Inflammatory macrophage treated with lipopolysaccharide for 4 hours (primary cell): Measurements from ENCODE around the gene SERPINE3.

Experiments used
- DNase-seq: peaks from one replicate; pipeline ENCODE4 v3.0.0-alpha.2; 2020

The SERPINE3 gene

DNA sequence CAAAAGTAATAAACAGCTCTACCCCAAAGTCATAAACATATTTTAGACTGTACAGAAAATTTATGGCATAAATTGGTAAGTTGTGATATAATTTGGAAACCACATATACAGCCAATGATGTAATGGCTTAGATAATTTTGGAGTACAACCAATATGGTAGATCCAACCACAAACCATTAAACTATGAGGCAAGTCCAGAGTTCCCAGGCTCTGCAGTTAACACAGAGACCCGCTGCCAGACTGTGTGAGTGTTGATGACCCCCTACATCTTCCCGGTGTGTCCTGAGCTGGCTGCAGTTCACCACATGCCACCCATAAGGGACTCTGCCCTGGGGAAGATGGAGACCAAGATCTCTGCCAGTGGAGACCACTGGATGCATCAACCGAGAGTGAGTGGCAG lies 9.9 kb upstream of the SERPINE3 start:
- DNase-seq = peak; percentile 24

DNA sequence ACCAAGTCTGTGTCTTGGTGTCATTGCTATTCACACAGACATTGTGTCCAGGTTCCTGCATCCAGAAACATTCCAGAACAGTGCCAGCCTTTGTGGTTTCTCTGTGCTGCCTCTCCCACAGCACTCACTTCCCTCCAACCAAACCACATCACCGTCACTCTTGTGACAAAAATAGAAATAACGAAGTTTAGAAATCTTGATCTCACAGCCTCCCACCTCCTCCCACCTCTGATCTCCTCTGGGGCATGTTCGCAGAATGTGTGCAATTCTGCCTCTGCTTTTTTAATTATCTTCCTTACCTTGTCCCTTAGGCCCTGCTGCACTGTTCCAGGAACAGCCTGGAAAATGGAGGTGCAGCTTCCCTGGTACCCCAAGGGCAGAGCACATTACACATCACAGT lies 8.7 kb upstream of the SERPINE3 start:
- peak; percentile 84 for DNase-seq

DNA sequence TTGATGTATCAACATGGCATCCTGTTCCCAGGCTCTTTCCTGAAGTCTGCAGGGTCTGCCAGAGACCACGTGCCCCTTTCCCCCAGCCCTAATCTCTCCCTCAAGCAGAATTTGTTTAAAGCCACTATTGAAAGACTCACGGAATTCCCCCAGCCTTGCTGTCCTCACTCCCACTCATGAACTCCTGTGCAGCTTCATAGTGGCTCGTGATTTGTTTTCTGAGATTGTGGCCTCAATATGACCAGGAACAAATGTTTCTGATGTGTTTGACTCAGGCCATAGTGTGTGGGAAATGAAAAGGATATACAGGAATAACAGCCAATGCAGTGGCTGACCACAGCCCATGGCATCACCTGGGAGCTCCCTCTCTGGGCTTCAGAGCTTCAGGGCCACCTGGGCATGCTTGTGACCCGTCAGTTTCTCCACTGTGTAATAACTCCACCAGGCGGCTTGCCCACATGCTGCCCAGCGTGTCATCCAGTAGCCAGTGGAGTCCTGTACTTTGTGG lies 8.1 kb upstream of the SERPINE3 start:
- peak; percentile 73 for DNase-seq

DNA sequence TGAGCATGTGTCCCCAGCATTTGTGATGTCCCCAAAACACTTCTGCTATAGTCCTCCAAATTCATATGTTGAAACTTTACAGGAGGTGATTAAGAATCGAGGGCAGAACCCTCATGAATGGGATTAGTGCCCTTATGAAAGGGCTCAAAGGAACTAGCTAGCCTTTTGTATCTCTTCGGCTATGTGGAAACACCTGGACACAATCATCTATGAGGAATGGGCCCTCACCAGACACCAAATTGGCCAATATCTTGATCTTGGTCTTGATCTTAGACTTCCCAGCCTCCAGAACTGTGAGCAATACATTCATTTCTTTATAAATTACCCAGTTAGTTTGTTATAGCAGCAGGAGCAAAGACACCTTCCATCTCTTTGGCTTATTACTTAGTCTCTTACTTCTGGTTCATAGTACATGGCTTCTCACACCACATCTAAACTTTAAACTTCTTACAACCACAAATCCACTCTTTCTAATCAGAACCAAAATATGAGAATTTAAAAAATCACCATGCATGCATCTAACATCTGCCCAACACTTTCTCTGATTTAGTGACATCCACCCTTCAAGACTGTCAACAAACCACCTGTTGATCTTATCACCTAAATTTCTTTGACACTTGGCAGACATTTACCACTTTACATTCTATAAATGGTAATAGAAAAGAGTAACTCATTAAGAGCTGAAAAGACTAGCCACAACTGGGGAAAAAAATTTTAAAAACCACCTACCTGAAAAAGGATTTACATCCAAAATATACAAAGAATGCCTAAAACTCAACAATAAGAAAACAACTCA lies 6.7 kb upstream of the SERPINE3 start:
- DNase-seq = no peak

DNA sequence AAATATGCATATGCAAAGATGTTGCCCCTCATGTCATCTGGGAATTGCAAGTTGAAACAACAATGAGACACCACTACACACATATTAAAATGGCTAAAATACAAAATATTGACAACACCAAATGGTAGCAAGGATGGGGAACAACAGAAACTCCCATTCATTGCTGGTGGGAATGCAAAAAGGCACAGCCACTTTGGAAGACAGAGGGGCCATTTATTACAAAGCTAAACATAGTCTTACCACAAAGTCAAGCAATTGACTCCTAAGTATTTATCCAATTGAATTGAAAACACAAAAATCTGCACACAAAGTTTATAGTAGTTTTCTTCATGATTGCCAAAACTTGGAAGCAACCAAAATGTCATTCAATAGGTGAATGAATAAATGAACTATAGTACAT lies 6.1 kb upstream of the SERPINE3 start:
- DNase-seq = no peak

DNA sequence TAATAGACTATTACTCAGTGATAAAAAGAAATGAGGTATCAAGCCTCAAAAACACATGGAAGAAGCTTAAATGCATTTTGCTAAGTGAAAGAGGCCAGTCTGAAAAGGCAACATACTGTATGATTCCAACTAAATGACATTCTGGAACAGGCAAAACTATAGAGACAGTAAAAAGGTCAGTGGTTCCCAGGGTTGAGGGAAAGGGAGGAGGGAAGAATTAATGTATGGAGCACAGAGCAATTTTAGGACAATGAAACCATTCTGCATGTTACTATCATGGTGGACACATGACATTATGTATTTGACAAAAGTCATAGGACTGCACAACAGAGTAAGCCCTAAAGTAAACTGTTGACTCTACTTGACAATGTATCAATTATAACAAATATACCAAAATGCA lies 5.7 kb upstream of the SERPINE3 start:
- DNase-seq = no peak

DNA sequence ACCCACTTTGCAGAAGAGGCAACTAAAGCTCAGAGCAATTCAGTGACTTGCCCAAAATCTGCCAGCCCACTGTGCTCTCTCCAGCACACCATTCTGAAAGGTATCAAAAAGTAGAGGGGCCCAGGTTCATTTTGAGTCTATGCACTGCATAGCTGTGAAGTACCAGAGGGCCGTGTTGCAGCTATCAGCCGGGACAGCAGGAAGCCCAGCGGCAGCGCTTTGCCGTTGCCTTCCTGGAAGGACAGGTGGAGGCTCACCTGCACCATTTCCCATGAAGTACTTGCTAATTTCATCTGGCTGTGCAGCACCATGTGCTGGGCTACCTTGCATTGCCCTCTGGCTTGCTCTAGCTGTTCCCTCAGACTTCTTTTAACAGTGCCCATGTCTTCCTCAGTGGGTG lies 2.7 kb upstream of the SERPINE3 start:
- DNase-seq = no peak

DNA sequence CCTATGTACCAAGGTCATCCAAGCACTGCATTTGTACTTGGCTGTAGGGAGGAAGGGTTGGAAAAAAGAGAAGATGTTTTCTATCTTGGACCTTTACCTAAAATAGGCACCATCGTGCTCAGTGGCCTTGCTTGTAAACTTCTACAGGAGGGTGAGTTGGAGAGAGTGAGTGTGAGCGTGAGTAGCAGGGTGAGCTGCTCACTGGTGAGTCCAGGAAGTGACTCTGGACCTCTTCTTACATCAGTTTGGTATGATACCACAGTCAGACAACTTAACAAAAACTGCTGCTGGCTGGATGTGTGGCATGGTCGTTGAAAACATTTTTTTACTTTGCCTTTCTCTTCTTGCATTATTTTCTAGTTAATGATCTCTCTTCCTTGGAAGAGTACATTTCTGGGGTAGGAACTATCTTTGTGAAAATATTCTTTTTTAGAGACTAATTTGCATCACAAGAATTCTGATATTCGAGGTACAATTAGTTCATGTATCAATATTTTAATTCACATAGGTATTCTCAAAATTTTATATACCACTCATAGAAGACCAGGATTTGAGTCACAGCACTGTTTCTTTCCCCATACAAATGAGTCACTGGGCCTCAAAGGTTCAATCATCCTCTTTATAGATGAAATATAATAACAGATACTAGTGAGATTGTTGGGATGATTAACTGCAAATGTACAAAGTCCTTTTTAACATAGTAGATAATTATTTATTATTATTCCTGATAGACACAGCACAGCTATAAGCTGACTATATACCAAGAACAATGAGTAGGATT lies 651 bp downstream of the SERPINE3 start:
- no peak for DNase-seq

DNA sequence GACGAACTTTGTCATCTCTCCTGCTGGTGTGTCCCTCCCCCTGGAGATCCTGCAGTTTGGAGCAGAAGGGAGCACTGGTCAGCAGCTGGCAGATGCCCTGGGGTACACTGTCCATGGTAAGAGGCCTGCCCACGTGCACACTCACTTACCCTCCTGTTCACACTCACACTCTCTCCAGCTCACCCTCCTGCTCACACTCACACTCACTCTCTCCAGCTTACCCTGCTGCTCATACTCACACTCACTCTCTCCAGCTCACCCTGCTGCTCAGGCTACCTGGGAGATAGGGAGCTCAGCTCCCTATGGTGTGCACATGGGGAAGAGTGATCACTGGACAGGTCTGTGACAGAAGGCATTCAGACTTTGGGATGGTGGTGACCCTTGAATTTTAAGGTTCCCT lies 1.7 kb downstream of the SERPINE3 start:
- no peak for DNase-seq

DNA sequence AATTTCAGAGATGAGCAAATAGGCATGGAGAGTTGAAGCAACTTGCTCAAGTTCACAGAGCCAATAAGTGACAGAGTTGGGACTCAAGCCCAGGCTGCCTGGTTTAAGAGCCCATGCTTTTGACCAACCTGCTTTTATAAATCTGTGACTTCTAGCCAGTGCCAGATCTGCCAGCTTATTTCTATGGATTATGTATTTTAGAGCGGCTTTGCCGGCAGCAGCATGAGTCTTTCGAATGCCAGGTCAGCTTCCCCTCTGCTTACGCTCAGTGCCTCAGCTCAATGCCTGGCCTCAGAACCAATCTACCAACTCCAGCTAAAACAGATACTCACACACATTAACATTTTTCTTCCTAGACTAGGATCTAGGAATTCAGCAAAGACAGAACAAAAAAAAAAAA lies 2.3 kb downstream of the SERPINE3 start:
- DNase-seq = no peak

DNA sequence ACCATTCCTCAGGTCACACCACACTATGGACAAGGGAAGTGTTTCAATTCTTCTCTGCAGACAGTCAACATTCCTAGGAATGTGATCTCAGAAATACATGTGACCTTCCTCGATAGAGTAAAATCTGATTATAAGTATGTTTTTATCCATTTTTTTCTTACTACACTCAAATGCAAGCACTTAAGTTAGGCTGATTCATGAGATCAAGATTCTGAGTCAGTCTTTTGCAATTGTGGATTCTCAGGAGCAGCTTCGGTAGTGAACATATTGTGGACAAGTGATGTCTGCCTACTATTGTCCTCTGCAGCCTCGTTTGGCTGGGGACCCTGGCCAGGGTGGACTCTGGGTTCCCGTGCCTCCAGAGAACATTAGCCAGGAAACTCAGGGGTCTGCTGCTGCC lies 3.2 kb downstream of the SERPINE3 start:
- peak; percentile 17 for DNase-seq

DNA sequence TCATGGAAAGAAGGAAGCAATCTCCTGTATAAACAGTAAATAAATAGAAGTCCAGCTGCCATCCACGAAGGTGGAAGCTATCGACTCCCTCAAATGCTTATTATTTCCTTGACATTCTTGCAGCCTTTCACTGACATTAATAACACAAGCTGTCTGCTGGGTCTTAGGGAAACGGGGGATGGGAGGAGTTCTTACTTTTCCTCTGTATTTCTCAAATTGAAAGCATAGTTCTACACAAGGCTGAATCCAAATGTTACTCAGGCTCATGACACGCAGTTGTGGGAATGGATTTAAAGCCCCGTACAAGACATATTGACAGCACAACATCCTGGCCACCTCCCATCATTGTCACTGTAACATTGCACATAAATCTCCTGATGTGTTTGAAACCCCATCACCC lies 4.0 kb downstream of the SERPINE3 start:
- no peak for DNase-seq

DNA sequence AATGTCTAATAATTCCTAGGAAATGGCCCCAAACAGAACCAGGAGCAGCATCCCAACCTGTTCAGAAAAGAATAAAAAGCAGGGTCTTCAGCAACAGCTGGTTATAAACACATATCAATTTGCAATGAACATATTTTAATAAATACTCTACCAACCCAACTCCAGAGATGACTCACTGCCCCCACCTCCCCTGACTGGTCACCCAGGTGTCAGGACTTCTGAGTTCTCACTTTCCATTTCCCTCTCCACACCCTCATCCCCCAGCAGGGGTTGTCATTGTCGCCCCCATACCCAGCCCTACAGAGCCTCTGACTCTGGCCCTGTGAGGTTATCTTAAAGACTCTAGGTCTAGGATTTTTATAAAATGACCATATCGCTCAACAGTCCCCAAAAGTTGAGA lies 6.9 kb downstream of the SERPINE3 start:
- no peak for DNase-seq

DNA sequence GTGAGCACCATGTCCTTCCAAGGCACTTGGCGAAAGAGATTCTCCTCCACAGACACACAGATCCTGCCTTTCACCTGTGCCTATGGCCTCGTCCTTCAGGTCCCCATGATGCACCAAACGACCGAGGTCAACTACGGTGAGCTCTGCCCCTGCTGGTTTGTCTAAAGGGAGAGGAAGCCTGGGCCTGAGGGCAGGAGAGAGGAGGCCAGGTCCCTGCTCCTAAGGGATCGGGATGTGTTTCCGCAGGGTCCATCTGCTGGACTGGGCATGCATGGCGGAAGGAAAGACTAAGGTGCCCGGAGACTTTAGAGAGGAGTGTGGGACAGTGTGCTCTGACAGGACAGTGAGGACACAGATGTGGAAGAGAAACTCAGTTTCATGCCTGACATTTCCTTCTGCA lies 7.6 kb downstream of the SERPINE3 start:
- DNase-seq = no peak

DNA sequence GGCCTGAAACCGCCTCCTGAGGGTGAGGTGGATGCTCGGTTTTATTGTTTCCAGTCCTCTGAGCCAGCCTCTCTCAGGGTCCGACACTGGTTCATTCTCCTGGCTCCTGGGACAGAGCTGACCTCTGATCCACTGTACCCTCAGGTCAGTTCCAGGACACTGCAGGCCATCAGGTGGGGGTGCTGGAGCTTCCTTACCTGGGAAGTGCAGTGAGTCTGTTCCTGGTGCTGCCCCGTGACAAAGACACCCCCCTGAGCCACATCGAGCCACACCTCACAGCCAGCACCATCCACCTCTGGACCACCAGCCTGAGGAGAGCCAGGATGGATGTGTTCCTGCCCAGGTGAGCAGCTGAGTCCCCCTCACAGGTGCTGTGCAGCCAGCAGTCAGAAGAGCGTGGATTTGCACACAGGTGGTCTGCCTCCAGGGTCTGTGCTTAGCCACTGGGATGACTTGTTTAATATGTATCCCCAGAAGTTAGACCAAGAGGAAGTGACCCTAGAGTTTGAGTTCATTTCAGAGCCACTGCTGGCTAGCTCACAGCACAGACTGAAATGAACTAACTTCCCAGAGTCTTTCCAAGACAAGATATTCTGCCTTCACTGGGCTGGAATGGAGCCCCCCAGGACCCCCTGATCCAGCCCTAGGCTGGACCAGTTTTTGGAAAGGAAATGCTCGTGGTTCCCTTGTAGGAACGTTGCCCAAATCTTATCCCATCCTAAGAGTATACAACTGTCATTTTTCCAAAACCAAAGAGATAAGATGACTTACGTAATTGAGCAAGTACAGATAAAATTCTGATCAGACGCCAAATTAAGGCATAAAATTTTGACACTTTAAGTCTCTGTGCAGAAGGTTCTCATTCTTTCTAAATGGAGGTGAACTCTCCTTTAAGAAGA lies 8.8 kb downstream of the SERPINE3 start:
- no peak for DNase-seq

DNA sequence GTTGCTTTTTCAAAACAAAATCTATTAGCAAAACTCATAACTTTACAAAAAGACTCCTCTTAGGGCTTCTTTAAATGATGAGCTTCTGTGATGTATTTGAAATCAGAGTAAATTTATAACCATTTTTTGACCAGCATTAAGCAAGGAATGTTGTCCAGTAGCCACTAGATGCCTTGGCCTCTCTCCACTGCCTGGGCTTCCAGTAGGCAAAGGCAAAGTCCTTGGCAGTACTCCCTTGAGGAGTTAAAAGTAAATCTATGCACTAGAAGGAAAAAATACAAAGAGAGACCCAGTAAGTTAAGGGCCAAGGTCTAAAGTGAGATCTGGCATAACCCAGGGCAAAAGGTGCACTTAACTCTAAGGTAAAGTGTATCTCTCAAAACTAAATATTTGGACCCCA lies 9.5 kb downstream of the SERPINE3 start:
- DNase-seq = no peak

DNA sequence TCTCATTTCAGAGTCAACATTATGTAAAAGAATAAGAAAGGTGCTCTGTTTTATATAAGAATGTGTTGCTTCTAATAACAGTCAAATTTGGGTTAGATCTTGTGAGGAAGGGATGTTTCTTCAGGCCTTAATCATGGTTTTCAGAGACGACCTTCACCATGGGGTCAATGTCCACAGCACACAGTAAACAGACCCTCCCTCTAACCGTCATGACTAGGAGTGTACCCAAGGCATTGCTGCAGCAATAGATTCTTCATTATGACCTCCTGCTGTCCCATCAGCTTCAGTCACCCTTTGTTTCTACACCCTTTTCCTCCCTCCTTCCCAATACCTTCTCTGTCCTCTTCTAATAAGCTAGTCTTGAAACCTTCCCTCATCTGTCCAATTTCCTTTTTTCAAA lies 15.7 kb downstream of the SERPINE3 start:
- DNase-seq = no peak

DNA sequence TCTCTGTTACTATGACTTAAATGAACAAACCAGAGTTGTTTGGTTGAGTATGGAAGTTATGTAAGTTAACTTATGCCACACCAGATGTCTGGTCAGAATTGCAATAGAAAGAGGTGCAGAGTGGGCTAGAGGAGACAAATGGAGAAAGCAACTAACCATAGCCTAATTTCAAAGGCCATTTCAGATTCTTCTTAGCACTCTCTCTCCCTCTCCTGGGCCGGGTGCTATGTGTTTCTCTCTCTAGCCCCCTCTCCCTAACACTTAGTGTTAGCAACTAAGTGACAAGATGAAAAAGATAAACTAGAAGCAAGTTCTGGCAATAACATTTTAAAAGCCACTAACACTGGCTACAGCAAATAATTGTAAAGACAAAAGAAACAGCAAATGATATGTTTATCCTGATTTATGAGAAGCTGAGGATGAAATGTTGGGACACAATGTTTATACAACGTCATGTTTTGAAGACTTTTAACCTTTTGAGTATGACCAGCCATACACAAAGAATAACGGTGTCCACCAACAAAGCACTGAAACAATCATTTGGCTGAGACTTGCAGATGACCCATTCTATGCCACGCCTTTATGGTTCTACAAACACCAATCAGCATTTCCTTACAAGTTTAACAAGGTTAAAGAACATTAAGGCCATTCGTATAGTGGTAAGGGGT lies 18.6 kb downstream of the SERPINE3 start:
- no peak for DNase-seq

DNA sequence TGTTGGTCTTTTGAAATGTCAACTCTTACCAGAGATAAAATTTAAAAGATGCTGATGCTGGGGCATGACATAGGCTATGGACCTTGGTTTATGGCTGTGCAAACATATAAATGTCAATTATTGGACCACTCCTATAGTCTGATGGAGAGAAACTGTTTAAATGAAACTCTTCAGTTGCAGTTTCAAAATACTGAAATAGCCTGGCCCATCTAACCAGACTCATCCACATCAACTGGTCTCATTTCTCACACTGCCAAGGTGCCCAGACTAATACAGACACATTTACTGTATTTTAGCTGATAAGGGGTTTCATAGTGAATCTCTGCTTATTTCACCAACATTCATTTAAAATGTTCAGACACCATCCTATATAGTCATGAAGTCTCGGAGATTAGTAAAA lies 19.9 kb downstream of the SERPINE3 start:
- DNase-seq = no peak

DNA sequence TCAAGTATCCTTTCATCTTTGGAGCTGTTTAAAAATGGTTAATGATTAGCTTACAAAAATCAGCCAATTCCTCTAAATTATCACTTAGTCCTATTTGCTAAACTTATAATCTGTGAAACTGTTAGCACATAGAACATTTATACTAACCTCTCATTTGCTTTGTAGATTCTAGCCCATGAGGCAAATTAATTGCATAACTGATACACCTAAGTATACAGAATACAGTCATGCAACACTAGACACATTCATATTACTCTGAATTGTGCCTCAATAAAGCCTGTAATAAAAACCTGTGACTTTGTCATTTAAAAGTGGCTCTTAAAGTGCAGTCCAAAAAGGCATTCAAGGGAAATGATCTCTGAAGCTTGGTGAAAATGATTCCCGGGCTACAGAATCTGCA lies 21.0 kb downstream of the SERPINE3 start:
- no peak for DNase-seq

DNA sequence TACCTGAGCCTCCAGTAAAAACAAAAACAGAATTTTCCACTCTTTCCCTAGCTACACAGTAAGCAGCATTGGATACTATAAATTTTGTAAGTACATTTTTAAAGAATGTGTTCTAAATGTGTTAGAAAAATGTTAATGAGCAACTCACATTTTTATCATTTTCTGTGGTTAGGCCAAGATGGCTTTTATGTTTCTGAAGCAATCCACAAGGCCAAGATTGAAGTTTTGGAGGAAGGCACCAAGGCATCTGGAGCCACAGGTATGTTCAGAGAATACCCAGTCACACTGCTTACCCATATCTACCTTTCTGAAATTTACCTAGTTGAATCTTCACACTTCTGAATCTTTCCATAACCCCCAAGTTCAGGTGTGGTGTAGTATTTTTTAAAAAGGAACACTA lies 21.6 kb downstream of the SERPINE3 start:
- DNase-seq = no peak

DNA sequence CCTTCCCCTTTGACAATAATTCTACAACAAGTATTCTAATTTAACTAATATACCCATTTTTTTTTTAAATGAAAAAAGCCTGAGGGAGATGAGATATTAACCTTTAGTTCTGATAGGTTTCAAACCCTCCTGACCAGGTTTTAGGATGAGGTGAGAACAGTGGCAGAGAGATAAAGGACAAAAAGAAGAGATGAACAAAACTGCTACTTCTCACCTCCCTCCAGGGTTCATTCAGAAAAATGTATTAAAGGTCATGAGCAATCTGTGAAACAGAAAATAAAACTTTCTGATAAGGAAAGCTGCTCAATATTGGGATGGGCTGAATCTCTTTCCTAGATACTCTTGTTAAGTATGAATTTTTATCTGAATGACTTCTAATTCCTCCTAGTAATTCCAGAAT lies 24.1 kb downstream of the SERPINE3 start:
- DNase-seq = no peak
